ENCODE data around the gene VKORC1.

- TF ChIP-seq EZH2phosphoT487 (IDR thresholded peaks at IDR 0.05; ENCODE audit: unreplicated experiment) (no peak), CTCF (conservative IDR thresholded peaks at IDR 0.05; ENCODE audit: low read depth in 2 of 2) (no peak)
These were observed 23.9 kb upstream of the VKORC1 start for GRCh38 chr16:31118223-31119155.

All from GM23338 (cell line).